Measurements from ENCODE around the gene NCOA5.
A peak's percentile ranks its signal among the peaks of the same experiment; 100 is the strongest.

Gene NCOA5

GRCh38 chr20:46126440-46127056 is 36.8 kb upstream of the NCOA5 start:
- no peak for DNase-seq
- Mint-ChIP-seq H3K4me1 (peaks cover 5% of the 10 kb centered on the region), H3K27me3 (peaks cover 16% of the 10 kb centered on the region), H3K9me3 (no peaks in the 10 kb centered on the region), H3K4me3 (no peak overlapping the region), H3K27ac (no peak overlapping the region), H3K36me3 (ENCODE audit: low read depth) (peaks cover 14% of the 10 kb centered on the region)
- ATAC-seq = no peak

DNA sequence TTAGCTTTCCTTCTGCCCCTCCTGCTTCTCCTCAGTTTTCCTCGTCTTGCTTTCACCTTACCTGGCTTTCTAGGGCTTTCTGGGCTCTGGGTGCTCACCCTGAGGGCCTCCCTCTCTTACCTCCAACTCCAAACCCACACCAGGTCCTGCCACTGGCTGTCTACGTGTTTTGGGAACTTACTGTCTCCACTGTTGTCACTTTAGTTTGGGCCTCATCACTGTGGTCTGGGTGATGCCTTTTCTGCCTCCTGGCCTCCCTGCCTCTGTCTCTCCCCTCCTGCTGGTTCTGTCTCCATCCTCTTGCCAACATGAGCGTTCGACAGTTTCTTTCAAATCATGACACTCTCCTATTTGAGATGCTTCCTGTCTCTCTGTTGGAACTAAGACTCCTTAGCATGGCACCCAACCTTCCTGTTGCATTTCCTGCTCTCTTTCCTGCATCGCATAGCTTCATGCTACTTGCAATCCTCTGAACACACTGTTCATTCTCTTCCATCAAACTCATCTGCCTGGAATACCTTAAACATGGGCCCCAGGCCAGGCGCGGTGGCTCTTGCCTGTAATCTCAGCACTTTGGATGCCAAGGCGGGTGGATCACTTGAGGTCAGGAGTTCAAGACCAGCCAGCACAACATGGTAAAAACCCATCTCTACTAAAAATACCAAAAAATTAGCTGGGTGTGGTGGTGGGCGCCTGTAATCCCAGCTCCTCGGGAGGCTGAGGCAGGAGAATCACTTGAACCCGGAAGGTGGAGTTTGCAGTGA is 33.9 kb upstream of the NCOA5 start:
- no peak for DNase-seq
- Mint-ChIP-seq H3K9me3 (no peaks in the 10 kb centered on the region), H3K36me3 (ENCODE audit: low read depth) (peaks cover 15% of the 10 kb centered on the region), H3K4me3 (no peak overlapping the region), H3K4me1 (peaks cover 10% of the 10 kb centered on the region), H3K27me3 (no peaks in the 10 kb centered on the region), H3K27ac (no peak overlapping the region)
- ATAC-seq = no peak

DNA sequence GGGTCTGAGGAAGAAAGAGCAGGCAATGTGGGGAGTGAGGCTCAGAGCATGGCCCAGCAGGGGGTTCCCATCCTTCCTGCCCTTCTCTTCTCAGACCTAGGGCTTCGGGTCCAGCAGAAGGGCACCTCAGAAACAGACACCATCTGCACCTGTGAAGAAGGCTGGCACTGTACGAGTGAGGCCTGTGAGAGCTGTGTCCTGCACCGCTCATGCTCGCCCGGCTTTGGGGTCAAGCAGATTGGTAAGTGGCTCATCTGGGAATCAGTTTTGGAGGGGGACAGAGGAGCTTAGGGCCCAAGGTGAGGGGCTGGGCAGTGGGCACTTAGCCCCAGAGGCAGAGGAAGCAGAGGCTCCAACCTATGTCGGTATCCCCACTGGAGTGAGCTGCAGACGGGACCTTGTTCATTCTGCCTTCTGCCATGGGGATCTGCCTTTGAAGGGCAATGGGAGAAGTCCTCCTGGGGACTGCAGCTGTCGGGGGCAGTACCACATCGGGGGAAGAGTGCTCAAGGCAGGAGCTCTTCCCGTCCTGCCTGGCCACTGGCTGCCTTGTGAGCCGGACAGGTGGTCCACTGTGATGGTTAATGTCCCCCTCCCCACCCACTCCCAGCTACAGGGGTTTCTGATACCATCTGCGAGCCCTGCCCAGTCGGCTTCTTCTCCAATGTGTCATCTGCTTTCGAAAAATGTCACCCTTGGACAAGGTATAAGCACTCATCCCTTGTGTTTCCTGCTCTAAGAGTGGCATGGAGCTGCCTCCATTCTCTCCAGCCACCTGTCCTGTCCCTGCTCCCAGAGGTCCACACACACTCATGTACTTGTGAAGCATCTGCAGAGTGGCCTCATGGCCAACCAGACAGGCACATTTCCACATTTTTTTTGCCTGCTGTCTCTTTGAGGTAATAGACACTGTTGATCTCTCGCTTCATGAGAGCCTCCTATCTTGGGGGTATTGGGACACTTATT is 33.0 kb upstream of the NCOA5 start:
- Mint-ChIP-seq H3K9me3 (no peaks in the 10 kb centered on the region), H3K4me3 (no peak overlapping the region), H3K27ac (no peak overlapping the region), H3K4me1 (peaks cover 15% of the 10 kb centered on the region), H3K36me3 (ENCODE audit: low read depth) (peaks cover 13% of the 10 kb centered on the region), H3K27me3 (peaks cover 2% of the 10 kb centered on the region)
- DNase-seq (no peak), ATAC-seq (no peak)

GRCh38 chr20:46122071-46122470 is 32.3 kb upstream of the NCOA5 start:
- H3K36me3 Mint-ChIP-seq (ENCODE audit: low read depth) = peaks cover 9% of the 10 kb centered on the region
- no peak overlapping the region for H3K27ac Mint-ChIP-seq
- no peak for DNase-seq
- H3K4me1 Mint-ChIP-seq = peaks cover 19% of the 10 kb centered on the region
- H3K27me3 Mint-ChIP-seq = peaks cover 2% of the 10 kb centered on the region
- H3K4me3 Mint-ChIP-seq = peak overlapping the region; percentile 20
- H3K9me3 Mint-ChIP-seq = no peaks in the 10 kb centered on the region
- ATAC-seq = no peak

DNA sequence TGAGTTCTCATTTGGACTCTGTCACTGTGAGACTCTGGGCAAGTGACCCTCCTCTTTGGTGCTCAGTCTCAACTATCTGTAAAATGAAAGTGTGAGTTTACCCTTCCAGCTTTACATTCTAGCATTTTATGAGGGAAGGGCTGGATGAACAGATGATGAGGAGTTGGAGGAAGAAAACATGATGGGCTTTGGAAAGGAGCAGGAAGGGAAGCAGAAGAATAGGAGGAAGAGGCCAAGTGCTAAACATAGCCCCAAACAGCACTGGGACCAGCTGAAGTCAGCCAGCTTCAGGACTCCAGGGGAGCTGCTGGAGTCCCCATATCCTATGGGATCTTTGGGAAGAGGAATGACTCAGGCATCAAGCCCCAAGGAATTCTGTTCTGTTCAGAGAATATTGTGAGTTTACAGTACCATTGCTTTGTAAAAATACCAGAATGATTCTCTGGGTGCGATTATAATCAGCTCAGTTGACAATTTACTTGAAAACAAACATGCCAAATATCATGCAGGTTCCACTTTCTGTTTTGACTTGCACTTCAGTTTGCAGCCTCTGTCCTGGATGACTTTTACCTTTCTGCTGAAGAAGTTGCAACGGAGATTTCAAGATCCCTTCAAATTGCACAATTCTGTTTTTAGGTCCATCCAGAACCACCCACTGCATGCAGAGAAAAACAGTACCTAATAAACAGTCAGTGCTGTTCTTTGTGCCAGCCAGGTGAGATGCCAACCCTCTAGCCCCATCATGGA is 31.6 kb upstream of the NCOA5 start:
- H3K27ac Mint-ChIP-seq = no peak overlapping the region
- no peaks in the 10 kb centered on the region for H3K9me3 Mint-ChIP-seq
- peaks cover 4% of the 10 kb centered on the region for H3K27me3 Mint-ChIP-seq
- H3K36me3 Mint-ChIP-seq (ENCODE audit: low read depth) = peaks cover 9% of the 10 kb centered on the region
- H3K4me3 Mint-ChIP-seq = peak overlapping the region; percentile 90
- ATAC-seq (no peak), DNase-seq (no peak)
- H3K4me1 Mint-ChIP-seq = peaks cover 19% of the 10 kb centered on the region

DNA sequence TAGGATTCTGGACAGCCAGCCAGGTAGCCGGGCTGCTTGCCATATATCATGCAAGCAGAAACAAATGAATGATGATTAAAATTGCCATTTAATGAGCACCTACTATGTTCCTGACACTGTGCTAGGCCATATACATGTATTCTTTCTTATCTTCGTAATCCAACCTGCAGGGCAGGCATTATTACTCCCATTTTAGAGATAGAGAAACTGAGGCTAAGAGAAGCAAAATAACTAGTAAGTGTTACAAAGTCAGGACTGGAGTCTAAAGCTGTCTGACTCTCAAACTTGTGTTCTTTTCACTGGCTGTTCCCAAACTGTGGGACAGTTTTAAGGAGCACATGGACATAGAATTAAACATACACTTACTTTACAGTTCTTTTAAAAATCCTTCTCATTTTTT is 30.4 kb upstream of the NCOA5 start:
- Mint-ChIP-seq H3K27ac (no peak overlapping the region), H3K4me3 (peak overlapping the region; percentile 90), H3K36me3 (ENCODE audit: low read depth) (peaks cover 6% of the 10 kb centered on the region), H3K27me3 (peaks cover 8% of the 10 kb centered on the region), H3K9me3 (no peaks in the 10 kb centered on the region), H3K4me1 (peaks cover 19% of the 10 kb centered on the region)
- ATAC-seq = no peak
- DNase-seq = no peak

DNA sequence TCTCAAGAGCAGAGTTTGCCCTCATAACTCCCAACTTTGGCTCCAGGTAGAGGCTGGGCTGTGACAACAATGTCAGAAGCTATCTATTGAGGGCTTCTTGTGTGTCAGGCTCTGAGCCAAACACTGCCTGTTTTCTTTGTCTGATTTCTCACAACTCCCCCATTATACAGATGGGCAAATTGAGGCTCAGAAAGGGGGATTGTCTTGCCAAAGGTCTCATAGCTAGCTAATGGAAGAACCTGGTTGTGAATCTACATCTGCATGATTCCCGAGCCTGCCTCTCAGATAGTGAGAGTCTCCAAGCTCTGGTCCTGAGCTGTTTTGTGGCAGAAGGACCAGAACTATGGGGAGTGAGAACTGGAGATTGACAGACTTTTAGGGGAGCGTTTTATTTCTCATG is 29.8 kb upstream of the NCOA5 start:
- ATAC-seq (no peak), DNase-seq (no peak)
- Mint-ChIP-seq H3K9me3 (no peaks in the 10 kb centered on the region), H3K36me3 (ENCODE audit: low read depth) (peaks cover 6% of the 10 kb centered on the region), H3K4me3 (peak overlapping the region; percentile 90), H3K27me3 (peaks cover 8% of the 10 kb centered on the region), H3K27ac (no peak overlapping the region), H3K4me1 (peaks cover 19% of the 10 kb centered on the region)

- peaks cover 8% of the 10 kb centered on the region for H3K27me3 Mint-ChIP-seq
- H3K4me1 Mint-ChIP-seq = peaks cover 19% of the 10 kb centered on the region
- peak overlapping the region; percentile 90 for H3K4me3 Mint-ChIP-seq
- ATAC-seq = peak; percentile 35
- peak overlapping the region; percentile 53 for H3K27ac Mint-ChIP-seq
- DNase-seq = no peak
- peaks cover 2% of the 10 kb centered on the region for H3K36me3 Mint-ChIP-seq (ENCODE audit: low read depth)
- no peaks in the 10 kb centered on the region for H3K9me3 Mint-ChIP-seq
Measured at GRCh38 chr20:46119028-46119546, 29.3 kb upstream of the NCOA5 start.

GRCh38 chr20:46118481-46119020 is 28.8 kb upstream of the NCOA5 start:
- H3K27me3 Mint-ChIP-seq = peaks cover 8% of the 10 kb centered on the region
- DNase-seq (no peak), ATAC-seq (peak; percentile 34)
- H3K4me1 Mint-ChIP-seq = peaks cover 19% of the 10 kb centered on the region
- peak overlapping the region; percentile 91 for H3K27ac Mint-ChIP-seq
- peak overlapping the region; percentile 90 for H3K4me3 Mint-ChIP-seq
- H3K9me3 Mint-ChIP-seq = no peaks in the 10 kb centered on the region
- peaks cover 2% of the 10 kb centered on the region for H3K36me3 Mint-ChIP-seq (ENCODE audit: low read depth)

- no peaks in the 10 kb centered on the region for H3K9me3 Mint-ChIP-seq
- peak within 1 kb of the TSS; percentile 91 for H3K27ac Mint-ChIP-seq
- peak within 1 kb of the TSS; percentile 90 for H3K4me3 Mint-ChIP-seq
- ATAC-seq (peak; percentile 85), DNase-seq (peak; percentile 80)
- peaks cover 19% of the 10 kb centered on the region for H3K4me1 Mint-ChIP-seq
- peaks cover 10% of the 10 kb centered on the region for H3K27me3 Mint-ChIP-seq
- H3K36me3 Mint-ChIP-seq (ENCODE audit: low read depth) = peaks cover 2% of the 10 kb centered on the region
Measured at GRCh38 chr20:46117704-46118467, 28.1 kb upstream of the NCOA5 start, which contains the start of gene CD40. Gene CD40 (plus strand): TSS chr20:46118314. CDS start chr20:46118344, 30 bp downstream.

GRCh38 chr20:46114449-46114848 is 24.7 kb upstream of the NCOA5 start:
- ATAC-seq = no peak
- no peaks in the 10 kb centered on the region for H3K36me3 Mint-ChIP-seq (ENCODE audit: low read depth)
- H3K4me1 Mint-ChIP-seq = peaks cover 29% of the 10 kb centered on the region
- no peak overlapping the region for H3K4me3 Mint-ChIP-seq
- no peak overlapping the region for H3K27ac Mint-ChIP-seq
- peaks cover 22% of the 10 kb centered on the region for H3K27me3 Mint-ChIP-seq
- no peaks in the 10 kb centered on the region for H3K9me3 Mint-ChIP-seq
- no peak for DNase-seq

- Mint-ChIP-seq H3K4me3 (no peak overlapping the region), H3K9me3 (no peaks in the 10 kb centered on the region), H3K27me3 (peaks cover 28% of the 10 kb centered on the region), H3K27ac (no peak overlapping the region), H3K4me1 (peaks cover 27% of the 10 kb centered on the region), H3K36me3 (ENCODE audit: low read depth) (no peaks in the 10 kb centered on the region)
- ATAC-seq = no peak
- DNase-seq = no peak
Measured at GRCh38 chr20:46113113-46113470, 23.3 kb upstream of the NCOA5 start.

DNA sequence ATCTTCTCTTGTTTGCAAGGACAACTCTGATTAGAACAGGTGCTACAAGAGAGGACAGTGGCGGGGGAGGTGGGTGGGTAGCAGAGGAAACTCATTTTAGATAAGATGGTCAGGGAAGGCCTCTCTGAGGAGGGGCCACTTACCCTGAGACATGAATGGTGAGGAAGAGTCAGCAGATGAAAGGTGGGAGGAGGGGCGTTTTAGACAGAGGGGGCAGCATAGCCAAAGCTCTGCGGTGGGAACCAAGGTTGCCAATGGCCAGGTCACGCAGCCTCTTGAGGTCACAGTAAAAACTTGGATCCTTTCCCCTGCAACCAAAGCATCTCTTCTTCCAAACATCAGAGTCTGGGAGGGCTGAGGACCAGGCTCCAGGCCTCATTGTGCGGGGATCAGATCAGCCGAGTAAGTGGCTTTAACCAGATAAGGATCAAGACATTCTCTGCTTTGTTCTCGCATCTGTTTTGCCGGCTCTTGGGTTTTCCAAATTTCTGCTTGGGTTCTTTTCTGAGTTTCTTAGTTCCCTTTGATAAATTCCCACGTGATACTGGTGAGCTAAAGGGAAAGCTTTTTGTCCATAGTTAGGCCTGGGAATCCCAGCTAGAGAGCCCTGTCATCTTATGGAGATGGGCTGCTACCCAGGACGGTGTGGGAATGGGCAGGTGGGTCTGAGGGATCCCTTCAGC is 22.8 kb upstream of the NCOA5 start:
- Mint-ChIP-seq H3K4me1 (peaks cover 22% of the 10 kb centered on the region), H3K27ac (no peak overlapping the region), H3K36me3 (ENCODE audit: low read depth) (no peaks in the 10 kb centered on the region), H3K27me3 (peaks cover 28% of the 10 kb centered on the region), H3K9me3 (no peaks in the 10 kb centered on the region), H3K4me3 (no peak overlapping the region)
- no peak for ATAC-seq
- no peak for DNase-seq
